Endothelial cell of umbilical vein (primary cell): ENCODE data around the gene MRPS27. TPM values are rescaled to one million over a fixed set of nuclear protein-coding genes. Genes with fewer than 3 reads are reported as not detected.

ENCODE experiments used
- BruUV-seq: library from RNA; stranded (reverse); fragments of 400-500 nt; replicated peaks from 2 replicates; lab custom pipeline; 2021; lab: Mats Ljungman, UMichigan
- CTCF ChIA-PET: fragments of 300-600, 350-600 bp; sonication (Branson Sonifier 250); formaldehyde crosslinking; loops from one replicate; lab custom pipeline; 2021; ENCODE audit warnings: antibody characterized with exemption, inconsistent platforms; lab: Charles Lee
- POLR2A ChIA-PET: fragments of 300-600, 350-600 bp; sonication (Branson Sonifier 250); formaldehyde crosslinking; loops from one replicate; lab custom pipeline; 2021; ENCODE audit warnings: antibody characterized with exemption, inconsistent platforms; lab: Charles Lee
- DNase-seq: peaks from one replicate; pipeline ENCODE4 v3.0.0-alpha.2; 2011; ENCODE audit warnings: low read depth, low spot score
- FAIRE-seq: peaks from 2 replicates; lab custom pipeline; 2011; peaks lifted over from hg19 to GRCh38; lab: Jason Lieb, UNC
- H2AFZ ChIP-seq: 2 replicates; pipeline ENCODE4 v1.6.0; 2012; ENCODE audit warnings: low read depth, low read length, control low read depth, inconsistent platforms
- H3K27ac ChIP-seq: 2 replicates; pipeline ENCODE4 v1.5.1; 2011; ENCODE audit warnings: low read depth, mild to moderate bottlenecking, control low read depth, low read length, moderate library complexity; ENCODE audit not compliant: insufficient read depth
- H3K27me3 ChIP-seq, 2 experiments: 2 replicates each; pipeline versions ENCODE4 v1.6.0 to v1.6.1; 2011; ENCODE audit warnings: low read length in 2 of 2, mixed read lengths in 1 of 2; ENCODE audit not compliant: control insufficient read depth in 2 of 2, insufficient read depth in 2 of 2
- H3K36me3 ChIP-seq, 2 experiments: 2 replicates in 1 of 2; 3 replicates in 1 of 2; pipeline ENCODE4 v1.5.1; 2011; ENCODE audit warnings: low read length in 2 of 2, mild to moderate bottlenecking in 1 of 2, moderate library complexity in 1 of 2; ENCODE audit not compliant: control insufficient read depth in 2 of 2, insufficient read depth in 2 of 2; ENCODE audit errors: extremely low read depth in 1 of 2
- H3K4me1 ChIP-seq: 3 replicates; pipeline ENCODE4 v1.5.1; 2011; ENCODE audit warnings: mild to moderate bottlenecking, low read length; ENCODE audit not compliant: control insufficient read depth, insufficient read depth; ENCODE audit errors: extremely low read depth
- H3K4me2 ChIP-seq: 2 replicates; pipeline ENCODE4 v1.6.1; 2011; ENCODE audit warnings: low read length, control low read depth, mixed read lengths; ENCODE audit not compliant: insufficient read depth
- H3K4me3 ChIP-seq, 3 experiments: fragments of 200-600 bp in 1 of 3; sonication (generic), shearing (Covaris generic) in 1 of 3; replicated peaks in 1 of 3; 2 replicates each; pipeline ENCODE4 v1.5.1; 2011 to 2016; ENCODE audit warnings: control low read depth in 3 of 3, low read length in 3 of 3, mild to moderate bottlenecking in 2 of 3, inconsistent platforms in 1 of 3, low read depth in 1 of 3, moderate library complexity in 1 of 3; ENCODE audit not compliant: insufficient read depth in 1 of 3
- H3K79me2 ChIP-seq: 2 replicates; pipeline ENCODE4 v1.6.0; 2012; ENCODE audit warnings: low read length, inconsistent platforms; ENCODE audit not compliant: control insufficient read depth, insufficient read depth
- H3K9ac ChIP-seq: replicated peaks from 2 replicates; pipeline ENCODE3; 2011; ENCODE audit warnings: low read length, control low read depth; ENCODE audit not compliant: insufficient read depth; ENCODE audit errors: extremely low read depth
- H3K9me1 ChIP-seq: replicated peaks from 3 replicates; pipeline ENCODE4 v1.6.0; 2011; ENCODE audit warnings: mild to moderate bottlenecking, low read length; ENCODE audit not compliant: control insufficient read depth, insufficient read depth; ENCODE audit errors: extremely low read depth
- H3K9me3 ChIP-seq: replicated peaks from 2 replicates; pipeline ENCODE4 v1.5.1; 2012; ENCODE audit warnings: low read length, inconsistent platforms; ENCODE audit not compliant: control insufficient read depth, insufficient read depth
- H4K20me1 ChIP-seq: replicated peaks from 2 replicates; pipeline ENCODE3; 2011; ENCODE audit warnings: mild to moderate bottlenecking, low read length; ENCODE audit not compliant: control insufficient read depth, insufficient read depth; ENCODE audit errors: extremely low read depth
- EZH2 ChIP-seq: IDR thresholded peaks from 2 replicates; pipeline ENCODE4 v1.6.1; 2012; ENCODE audit warnings: borderline replicate concordance, low read depth, mild to moderate bottlenecking, moderate library complexity, low read length, inconsistent platforms; ENCODE audit not compliant: severe bottlenecking
- FOS ChIP-seq: IDR thresholded peaks from 2 replicates; pipeline ENCODE4 v1.6.1; 2011; ENCODE audit warnings: mild to moderate bottlenecking, low read length, moderate library complexity, borderline replicate concordance; ENCODE audit not compliant: insufficient read depth
- GATA2 ChIP-seq: IDR thresholded peaks from 2 replicates; pipeline ENCODE4 v1.7.0; 2011; ENCODE audit warnings: low read depth, mild to moderate bottlenecking, moderate library complexity, mixed read lengths, low read length; ENCODE audit not compliant: insufficient read length, insufficient read depth
- JUN ChIP-seq: IDR thresholded peaks from 2 replicates; pipeline ENCODE4 v1.6.1; 2011; ENCODE audit warnings: borderline replicate concordance, low read depth; ENCODE audit not compliant: insufficient read length, insufficient read depth
- MYC ChIP-seq: IDR thresholded peaks from one replicate; pipeline ENCODE4 v1.6.1; 2011; ENCODE audit warnings: mild to moderate bottlenecking, low read depth, low read length
- POLR2A ChIP-seq: IDR thresholded peaks from 2 replicates; pipeline ENCODE4 v1.6.1; 2012; ENCODE audit warnings: low read depth, mild to moderate bottlenecking, control low read depth, low read length
- POLR2AphosphoS5 ChIP-seq: IDR thresholded peaks from 2 replicates; pipeline ENCODE4 v1.6.1; 2012; ENCODE audit warnings: low read depth, mild to moderate bottlenecking, control low read depth, low read length, moderate library complexity; ENCODE audit not compliant: insufficient read depth
- dilution Hi-C: fragments of 300-500 bp; cut with MboI; formaldehyde crosslinking; loops from one replicate; pipeline ENCODE4 v1.15.0; 2019; ENCODE audit warnings: low sequenced_read_pairs; ENCODE audit not compliant: extremely low pct_ligation_motif_present
- intact Hi-C: fragments of 100-400 bp; cut with micrococcal nuclease; formaldehyde crosslinking; loops from one replicate; pipeline ENCODE4 v1.10.0; 2022
- polyA plus RNA-seq, 4 experiments: library from polyadenylated mRNA; depleted of rRNA in 3 of 4; stranded (reverse) in 3 of 4; unstranded in 1 of 4; fragments of >200 nt; gene quantifications; 2 replicates each; pipeline versions ENCODE4 v1.2.1 to v1.2.3, GENCODE V29; 2011 to 2012; ENCODE audit warnings: missing spikeins in 1 of 4
- total RNA-seq: library from RNA; stranded (reverse); gene quantifications from 2 replicates; pipeline ENCODE4 v1.2.3, GENCODE V29; 2021
- TF ChIP-seq, protein P1 (sequence below): IDR thresholded peaks from 2 replicates; pipeline ENCODE4 v1.6.1; 2011; ENCODE audit not compliant: insufficient read depth, insufficient read length
- TF ChIP-seq, protein P2 (sequence below), 2 donors: IDR thresholded peaks; 1 replicate in 1 of 2; 2 replicates in 1 of 2; pipeline ENCODE4 v1.5.1; 2011; ENCODE audit warnings: low read length in 2 of 2, mild to moderate bottlenecking in 2 of 2, moderate library complexity in 2 of 2, control low read depth in 1 of 2, inconsistent platforms in 1 of 2, low read depth in 1 of 2; ENCODE audit not compliant: insufficient read depth in 1 of 2; ENCODE audit errors: extremely low read depth in 1 of 2

Gene MRPS27
- total and polyA plus RNA-seq, 2 donors (not counting 3 experiments of a cell fraction or from before 2014, with no cell fraction given) = 56.0 to 67.1 TPM

DNA sequence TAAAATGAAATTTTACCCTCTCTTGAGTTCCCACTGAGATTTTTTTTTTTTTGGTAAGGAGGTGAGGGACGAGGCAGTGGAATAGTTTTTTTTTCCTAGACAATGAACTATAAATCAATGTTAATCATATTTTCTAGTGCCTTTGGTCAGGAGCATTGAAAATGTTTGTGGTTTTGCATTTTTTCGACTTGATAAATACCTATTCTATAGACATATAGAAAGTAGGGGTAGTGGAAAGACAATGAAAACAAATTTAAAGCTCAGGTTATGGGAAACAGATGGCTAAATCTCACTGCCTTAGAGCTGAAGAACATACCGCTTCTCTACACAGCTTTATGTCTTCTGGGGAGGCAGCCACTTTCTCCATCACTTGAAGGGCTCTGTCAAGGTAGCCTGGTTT is 94.3 kb downstream of the MRPS27 start:
- Histone ChIP-seq H2AFZ (no peak overlapping the region), H3K4me1 (peaks cover under 1% of the 10 kb centered on the region), H4K20me1 (no peaks in the 10 kb centered on the region), H3K27ac (no peak overlapping the region), H3K9me1 (no peaks in the 10 kb centered on the region), H3K4me2 (no peak overlapping the region), H3K27me3 (no peaks in the 10 kb centered on the region), H3K36me3 (peaks cover 11 to 21% of the 10 kb centered on the region in 2 experiments), H3K9me3 (no peaks in the 10 kb centered on the region), H3K4me3 (no peak overlapping the region), H3K9ac (no peak overlapping the region), H3K79me2 (no peaks in the 10 kb centered on the region)
- TF ChIP-seq, protein P1, sequence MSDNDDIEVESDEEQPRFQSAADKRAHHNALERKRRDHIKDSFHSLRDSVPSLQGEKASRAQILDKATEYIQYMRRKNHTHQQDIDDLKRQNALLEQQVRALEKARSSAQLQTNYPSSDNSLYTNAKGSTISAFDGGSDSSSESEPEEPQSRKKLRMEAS = no peak
- no peak for TF ChIP-seq POLR2AphosphoS5
- TF ChIP-seq FOS = no peak
- TF ChIP-seq MYC = no peak
- TF ChIP-seq, protein P2, sequence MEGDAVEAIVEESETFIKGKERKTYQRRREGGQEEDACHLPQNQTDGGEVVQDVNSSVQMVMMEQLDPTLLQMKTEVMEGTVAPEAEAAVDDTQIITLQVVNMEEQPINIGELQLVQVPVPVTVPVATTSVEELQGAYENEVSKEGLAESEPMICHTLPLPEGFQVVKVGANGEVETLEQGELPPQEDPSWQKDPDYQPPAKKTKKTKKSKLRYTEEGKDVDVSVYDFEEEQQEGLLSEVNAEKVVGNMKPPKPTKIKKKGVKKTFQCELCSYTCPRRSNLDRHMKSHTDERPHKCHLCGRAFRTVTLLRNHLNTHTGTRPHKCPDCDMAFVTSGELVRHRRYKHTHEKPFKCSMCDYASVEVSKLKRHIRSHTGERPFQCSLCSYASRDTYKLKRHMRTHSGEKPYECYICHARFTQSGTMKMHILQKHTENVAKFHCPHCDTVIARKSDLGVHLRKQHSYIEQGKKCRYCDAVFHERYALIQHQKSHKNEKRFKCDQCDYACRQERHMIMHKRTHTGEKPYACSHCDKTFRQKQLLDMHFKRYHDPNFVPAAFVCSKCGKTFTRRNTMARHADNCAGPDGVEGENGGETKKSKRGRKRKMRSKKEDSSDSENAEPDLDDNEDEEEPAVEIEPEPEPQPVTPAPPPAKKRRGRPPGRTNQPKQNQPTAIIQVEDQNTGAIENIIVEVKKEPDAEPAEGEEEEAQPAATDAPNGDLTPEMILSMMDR (IDR thresholded peaks at IDR 0.05; ENCODE audit: extremely low read depth in 1 of 2, insufficient read depth in 1 of 2, low read depth in 1 of 2, low read length in 2 of 2) = no peak
- no peak for TF ChIP-seq EZH2
- TF ChIP-seq GATA2 = no peak
- TF ChIP-seq POLR2A = no peak
- TF ChIP-seq JUN = no peak
- no peak for DNase-seq
- intact Hi-C loops (no loop called here), dilution Hi-C loops (no loop called here)
- no TSS peak for BruUV-seq
- CTCF ChIA-PET = interaction anchor here (0.9 kb wide), 1 partner anchor 22 kb away, joined by 3 read pairs; no protein-coding TSS in a partner anchor
- FAIRE-seq = no peak
- POLR2A ChIA-PET = no interaction called here
